ENCODE measurements around the gene CSNK1A1. TPM values are rescaled to one million over a fixed set of nuclear protein-coding genes. Genes with fewer than 3 reads are reported as not detected.
A peak's percentile ranks its signal among the peaks of the same experiment; 100 is the strongest.

Gene CSNK1A1
- total RNA-seq, 1 experiment from 2014 or later: 300 TPM

- no peak for TF ChIP-seq EZH2 (IDR thresholded peaks at IDR 0.05; ENCODE audit: low read depth)
- TF ChIP-seq CTCF (conservative IDR thresholded peaks at IDR 0.05): no peak
- Histone ChIP-seq H3K27ac (peak overlapping the region; percentile 30; the same call in 1 of the 2 replicates), H3K79me2 (ENCODE audit: low read depth) (0 out of 2 replicates have a peak, but pooled peaks cover 7% of the 10 kb centered on the region), H4K20me1 (ENCODE audit: insufficient read depth) (no peaks in the 10 kb centered on the region), H3K4me2 (peak overlapping the region; percentile 39; the same call in 1 of the 2 replicates), H3K4me3 (no peak overlapping the region), H3K4me1 (replicated peaks; ENCODE audit: insufficient read depth) (peaks cover 50% of the 10 kb centered on the region), H3K36me3 (ENCODE audit: low read depth) (peaks cover 22% of the 10 kb centered on the region), H2AFZ (no peak overlapping the region), H3K27me3 (ENCODE audit: insufficient read depth, low read depth) (no peaks in the 10 kb centered on the region), H3K9me3 (ENCODE audit: insufficient read depth, low read depth) (no peaks in the 10 kb centered on the region), H3F3A (ENCODE audit: insufficient read depth, low read depth) (peaks cover 84% of the 10 kb centered on the region), H3K9me2 (ENCODE audit: insufficient read depth) (no peaks in the 10 kb centered on the region)
- no TSS peak for BruUV-seq (replicated peaks)
- DNase-seq: peak in 1 of 2 experiments; percentile 79
- CTCF ChIA-PET: interaction anchor here (0.6 to 0.9 kb wide), 3 partner anchors 26 to 42 kb away, joined by 3 to 5 read pairs (median 5); no protein-coding TSS in a partner anchor
- POLR2A ChIA-PET (ENCODE audit: unreplicated experiment): no interaction called here
- intact Hi-C loops (cut with micrococcal nuclease; ENCODE audit: unreplicated experiment): no loop called here
Observed at GRCh38 chr5:149493316-149493715, 57.9 kb downstream of the CSNK1A1 start.

DNA sequence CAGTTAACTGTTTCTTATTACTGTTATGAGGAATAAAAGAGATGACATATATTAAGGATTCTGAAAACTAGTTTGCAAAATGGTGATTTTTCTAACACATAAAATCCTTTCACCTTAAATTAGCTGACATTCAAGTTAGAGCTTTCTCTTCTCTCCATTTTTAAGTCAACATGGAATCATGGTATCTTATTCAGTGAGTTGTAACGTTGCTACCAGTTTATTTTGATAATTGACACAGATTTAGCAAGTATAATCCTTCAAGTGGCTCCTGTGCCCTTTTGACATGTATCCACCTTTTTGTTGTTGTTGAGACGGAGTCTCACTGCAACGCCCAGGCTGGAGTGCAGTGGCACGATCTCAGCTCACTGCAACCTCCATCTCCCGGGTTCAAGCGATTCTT lies 58.5 kb downstream of the CSNK1A1 start:
- Histone ChIP-seq H3K27me3 (ENCODE audit: insufficient read depth, low read depth) (no peaks in the 10 kb centered on the region), H3K9me3 (ENCODE audit: insufficient read depth, low read depth) (no peaks in the 10 kb centered on the region), H3K4me2 (no peak overlapping the region), H3K4me3 (no peak overlapping the region), H2AFZ (no peak overlapping the region), H4K20me1 (ENCODE audit: insufficient read depth) (no peaks in the 10 kb centered on the region), H3K79me2 (ENCODE audit: low read depth) (0 out of 2 replicates have a peak, but pooled peaks cover 7% of the 10 kb centered on the region), H3F3A (ENCODE audit: insufficient read depth, low read depth) (peaks cover 86% of the 10 kb centered on the region), H3K9me2 (ENCODE audit: insufficient read depth) (no peaks in the 10 kb centered on the region), H3K27ac (0 out of 2 replicates have a peak overlapping the region, but pooled peaks have one; percentile 30), H3K4me1 (replicated peaks; ENCODE audit: insufficient read depth) (peaks cover 56% of the 10 kb centered on the region), H3K36me3 (ENCODE audit: low read depth) (peaks cover 22% of the 10 kb centered on the region)
- BruUV-seq (replicated peaks): no TSS peak
- TF ChIP-seq CTCF (conservative IDR thresholded peaks at IDR 0.05): no peak
- TF ChIP-seq EZH2 (IDR thresholded peaks at IDR 0.05; ENCODE audit: low read depth): no peak
- intact Hi-C loops (cut with micrococcal nuclease; ENCODE audit: unreplicated experiment): no loop called here
- no peak for DNase-seq
- ChIA-PET CTCF (interaction anchor here (0.6 to 0.7 kb wide), 2 partner anchors 25 to 41 kb away, joined by 5 read pairs; no protein-coding TSS in a partner anchor), POLR2A (ENCODE audit: unreplicated experiment) (no interaction called here)

GRCh38 chr5:149490599-149491485 lies 60.4 kb downstream of the CSNK1A1 start:
- no peak overlapping the region for H3K4me3 ChIP-seq
- no peak for TF ChIP-seq CTCF (conservative IDR thresholded peaks at IDR 0.05)
- no peak for TF ChIP-seq EZH2 (IDR thresholded peaks at IDR 0.05; ENCODE audit: low read depth)
- H3K27me3 ChIP-seq (ENCODE audit: insufficient read depth, low read depth): no peaks in the 10 kb centered on the region
- H3K36me3 ChIP-seq (ENCODE audit: low read depth): peaks cover 8% of the 10 kb centered on the region; the same call in 1 of the 2 replicates
- TSS peak; percentile 3 for BruUV-seq (replicated peaks)
- intact Hi-C loops (cut with micrococcal nuclease; ENCODE audit: unreplicated experiment): no loop called here
- H3K27ac ChIP-seq: no peak overlapping the region; the same call in 1 of the 2 replicates
- ChIA-PET CTCF (interaction anchor here (0.6 kb wide), 1 partner anchor 117 kb away, joined by 3 read pairs; no protein-coding TSS in a partner anchor), POLR2A (ENCODE audit: unreplicated experiment) (no interaction called here)
- H4K20me1 ChIP-seq (ENCODE audit: insufficient read depth): no peaks in the 10 kb centered on the region
- H2AFZ ChIP-seq: no peak overlapping the region
- no peaks in the 10 kb centered on the region for H3K9me3 ChIP-seq (ENCODE audit: insufficient read depth, low read depth)
- no peak overlapping the region for H3K4me2 ChIP-seq
- H3K79me2 ChIP-seq (ENCODE audit: low read depth): 0 out of 2 replicates have a peak, but pooled peaks cover 7% of the 10 kb centered on the region
- H3F3A ChIP-seq (ENCODE audit: insufficient read depth, low read depth): peaks cover 91% of the 10 kb centered on the region
- H3K4me1 ChIP-seq (replicated peaks; ENCODE audit: insufficient read depth): peaks cover 72% of the 10 kb centered on the region
- no peaks in the 10 kb centered on the region for H3K9me2 ChIP-seq (ENCODE audit: insufficient read depth)
- no peak for DNase-seq
